ENCODE measurements around the gene TMEM178A.

- TF ChIP-seq CTCF (IDR thresholded peaks at IDR 0.05) (no peak), ZFX (IDR thresholded peaks at IDR 0.05; ENCODE audit: borderline replicate concordance) (no peak)
These were observed 19.9 kb upstream of the TMEM178A start for GRCh38 chr2:39645826-39646225.

Data from 22Rv1 (cell line).